ENCODE results near the gene TMEM63C.
"Not testable (repeated sequence)": the region's sequence is repeated elsewhere in the genome, so short reads cannot be mapped to it uniquely, and the experiment has no call there.

Gene TMEM63C

DNA sequence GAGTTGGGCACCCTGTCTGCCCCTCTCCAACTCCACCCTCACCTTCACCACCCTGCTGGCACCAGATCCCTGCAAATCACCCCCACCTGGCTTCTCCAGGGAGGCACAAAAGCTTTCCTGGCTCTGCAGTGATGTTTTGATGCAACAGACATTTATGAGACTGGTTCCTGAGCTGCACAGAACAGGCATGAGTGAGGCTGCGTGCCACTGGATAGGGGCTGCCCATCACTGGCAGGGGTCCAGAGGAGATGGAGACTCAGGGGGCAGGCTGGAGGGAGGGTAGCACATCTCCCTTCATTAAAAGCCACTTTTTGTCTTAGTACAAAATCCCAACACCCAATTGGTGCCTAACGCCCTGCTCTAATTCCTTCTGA lies 22.7 kb upstream of the TMEM63C start:
- Histone ChIP-seq H3K27me3 (peaks cover 82% of the 10 kb centered on the region), H3K36me3 (no peaks in the 10 kb centered on the region), H3K9me3 (no peaks in the 10 kb centered on the region), H3K4me3 (ENCODE audit: low read depth in 1 of 2, low read length in 1 of 2) (no peak overlapping the region), H3K4me1 (ENCODE audit: control insufficient read depth in 1 of 2, insufficient read depth in 1 of 2, low read depth in 1 of 2, low read length in 1 of 2) (no peaks in the 10 kb centered on the region), H3K27ac (no peak overlapping the region)
- TF ChIP-seq, protein P1, sequence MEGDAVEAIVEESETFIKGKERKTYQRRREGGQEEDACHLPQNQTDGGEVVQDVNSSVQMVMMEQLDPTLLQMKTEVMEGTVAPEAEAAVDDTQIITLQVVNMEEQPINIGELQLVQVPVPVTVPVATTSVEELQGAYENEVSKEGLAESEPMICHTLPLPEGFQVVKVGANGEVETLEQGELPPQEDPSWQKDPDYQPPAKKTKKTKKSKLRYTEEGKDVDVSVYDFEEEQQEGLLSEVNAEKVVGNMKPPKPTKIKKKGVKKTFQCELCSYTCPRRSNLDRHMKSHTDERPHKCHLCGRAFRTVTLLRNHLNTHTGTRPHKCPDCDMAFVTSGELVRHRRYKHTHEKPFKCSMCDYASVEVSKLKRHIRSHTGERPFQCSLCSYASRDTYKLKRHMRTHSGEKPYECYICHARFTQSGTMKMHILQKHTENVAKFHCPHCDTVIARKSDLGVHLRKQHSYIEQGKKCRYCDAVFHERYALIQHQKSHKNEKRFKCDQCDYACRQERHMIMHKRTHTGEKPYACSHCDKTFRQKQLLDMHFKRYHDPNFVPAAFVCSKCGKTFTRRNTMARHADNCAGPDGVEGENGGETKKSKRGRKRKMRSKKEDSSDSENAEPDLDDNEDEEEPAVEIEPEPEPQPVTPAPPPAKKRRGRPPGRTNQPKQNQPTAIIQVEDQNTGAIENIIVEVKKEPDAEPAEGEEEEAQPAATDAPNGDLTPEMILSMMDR (IDR thresholded peaks at IDR 0.05), result no peak

- no peak overlapping the region for H3K4me3 ChIP-seq (ENCODE audit: low read depth in 1 of 2, low read length in 1 of 2)
- no peaks in the 10 kb centered on the region for H3K9me3 ChIP-seq
- H3K27me3 ChIP-seq, result peaks cover 72% of the 10 kb centered on the region
- no peaks in the 10 kb centered on the region for H3K4me1 ChIP-seq (ENCODE audit: control insufficient read depth in 1 of 2, insufficient read depth in 1 of 2, low read depth in 1 of 2, low read length in 1 of 2)
- TF ChIP-seq, protein P1 (IDR thresholded peaks at IDR 0.05), result no peak
- H3K36me3 ChIP-seq, result no peaks in the 10 kb centered on the region
- H3K27ac ChIP-seq, result no peak overlapping the region
Observed at GRCh38 chr14:77161011-77161410, 20.6 kb upstream of the TMEM63C start.

GRCh38 chr14:77170045-77170444 lies 11.6 kb upstream of the TMEM63C start:
- Histone ChIP-seq H3K4me3 (ENCODE audit: low read depth in 1 of 2, low read length in 1 of 2) (no peak overlapping the region), H3K27ac (no peak overlapping the region), H3K27me3 (peaks cover 26% of the 10 kb centered on the region), H3K9me3 (no peaks in the 10 kb centered on the region), H3K4me1 (ENCODE audit: control insufficient read depth in 1 of 2, insufficient read depth in 1 of 2, low read depth in 1 of 2, low read length in 1 of 2) (no peaks in the 10 kb centered on the region), H3K36me3 (no peaks in the 10 kb centered on the region)
- TF ChIP-seq, protein P1 (IDR thresholded peaks at IDR 0.05), result no peak

- no peaks in the 10 kb centered on the region for H3K4me1 ChIP-seq (ENCODE audit: control insufficient read depth in 1 of 2, insufficient read depth in 1 of 2, low read depth in 1 of 2, low read length in 1 of 2)
- TF ChIP-seq, protein P1 (IDR thresholded peaks at IDR 0.05), result no peak
- no peaks in the 10 kb centered on the region for H3K9me3 ChIP-seq
- no peak overlapping the region for H3K4me3 ChIP-seq (ENCODE audit: low read depth in 1 of 2, low read length in 1 of 2)
- H3K36me3 ChIP-seq, result no peaks in the 10 kb centered on the region
- H3K27me3 ChIP-seq, result peaks cover 37% of the 10 kb centered on the region
- no peak overlapping the region for H3K27ac ChIP-seq
Observed at GRCh38 chr14:77172916-77173315, 8.7 kb upstream of the TMEM63C start.

GRCh38 chr14:77173911-77174617 lies 7.5 kb upstream of the TMEM63C start:
- peaks cover 37% of the 10 kb centered on the region for H3K27me3 ChIP-seq
- not testable (repeated sequence) for H3K4me1 ChIP-seq (ENCODE audit: control insufficient read depth in 1 of 2, insufficient read depth in 1 of 2, low read depth in 1 of 2, low read length in 1 of 2); H3K9me3 ChIP-seq; H3K27ac ChIP-seq; H3K4me3 ChIP-seq (ENCODE audit: low read depth in 1 of 2, low read length in 1 of 2); H3K36me3 ChIP-seq

- Histone ChIP-seq H3K36me3 (no peaks in the 10 kb centered on the region), H3K9me3 (no peaks in the 10 kb centered on the region), H3K4me3 (ENCODE audit: low read depth in 1 of 2, low read length in 1 of 2) (no peak overlapping the region), H3K27me3 (peaks cover 53% of the 10 kb centered on the region), H3K4me1 (ENCODE audit: control insufficient read depth in 1 of 2, insufficient read depth in 1 of 2, low read depth in 1 of 2, low read length in 1 of 2) (no peaks in the 10 kb centered on the region), H3K27ac (no peak overlapping the region)
- TF ChIP-seq, protein P1 (IDR thresholded peaks at IDR 0.05), result no peak
Observed at GRCh38 chr14:77175843-77176242, 5.8 kb upstream of the TMEM63C start.
